ENCODE measurements around the gene PLA2R1. TPM values are rescaled to one million over a fixed set of nuclear protein-coding genes. Genes with fewer than 3 reads are reported as not detected.
A peak's percentile ranks its signal among the peaks of the same experiment; 100 is the strongest.

PLA2R1 gene
- polyA plus RNA-seq (2013, experiment 1 of 2; ENCODE audit: insufficient read length) = 1.9 TPM
- 4.7 TPM for polyA plus RNA-seq (2013, experiment 2 of 2; ENCODE audit: insufficient read length)

DNA sequence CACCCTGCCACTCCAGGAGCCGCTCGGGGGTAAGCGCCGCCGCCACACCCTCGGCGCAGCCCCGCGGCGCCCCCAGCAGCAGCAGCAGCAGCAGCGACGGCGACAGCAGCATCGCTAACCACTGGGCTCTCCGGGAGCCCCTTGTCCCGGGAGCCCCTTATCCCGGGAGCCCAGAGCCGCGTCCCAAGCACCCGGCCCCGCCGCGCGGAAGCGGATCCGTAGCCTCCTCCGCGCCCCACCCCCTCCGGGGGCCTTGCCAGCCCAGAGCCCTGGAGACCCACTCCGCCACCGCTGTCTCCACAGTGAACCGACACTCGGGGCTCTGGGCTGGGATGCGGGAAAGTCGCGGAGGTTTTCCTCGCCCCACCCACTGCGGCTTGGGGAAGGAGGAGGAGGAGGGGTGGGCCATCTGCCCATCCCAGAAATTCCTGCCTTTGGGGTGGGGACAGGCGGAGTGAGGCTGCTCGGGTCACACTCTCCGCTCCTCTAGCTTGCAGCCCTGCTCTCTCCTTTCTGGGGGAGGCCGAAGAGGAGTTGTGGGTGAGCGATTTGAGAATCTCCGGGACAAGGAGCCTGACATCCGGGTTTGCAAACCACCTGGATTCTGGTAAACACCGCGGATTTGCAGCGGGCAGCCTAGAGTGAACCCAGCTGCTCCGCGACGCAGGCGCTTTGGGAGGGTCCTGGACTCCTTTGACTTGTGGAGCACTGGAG lies at the start of gene PLA2R1:
TSS of gene PLA2R1 (minus strand) at position 324 of the 714 bp plus-strand sequence. CDS start at position 112, 212 bp downstream.
- DNase-seq = peak; percentile 59

DNA sequence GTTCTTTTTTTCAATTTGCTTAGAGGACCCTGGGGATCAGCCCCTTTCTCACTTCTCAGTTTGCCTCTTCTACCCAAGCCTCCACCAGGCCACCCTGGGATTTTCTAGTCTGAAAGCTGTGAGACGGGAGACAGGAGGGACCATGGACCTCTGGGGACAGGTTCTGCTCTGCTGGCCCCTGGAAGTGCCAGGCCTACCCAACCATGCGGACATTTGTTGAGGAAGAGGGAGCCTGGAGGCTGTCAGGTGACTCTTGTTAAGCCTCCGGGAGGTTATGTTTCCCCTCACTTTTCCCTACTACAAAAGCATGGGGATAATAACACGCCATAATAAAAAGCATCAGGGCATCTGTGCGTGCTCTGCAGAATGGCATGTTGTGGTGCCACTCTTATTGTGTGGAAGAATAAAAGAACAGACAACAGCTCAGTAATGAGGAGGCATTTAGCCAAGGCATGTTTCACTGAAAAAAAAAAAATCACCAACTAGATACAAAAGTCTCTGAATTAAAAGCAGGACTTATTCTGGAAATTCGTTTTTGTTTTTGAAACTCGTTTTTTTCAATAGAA lies 48.3 kb upstream of the PLA2R1 start:
- no peak for DNase-seq

- peak; percentile 75 for DNase-seq
These were observed 47.7 kb upstream of the PLA2R1 start for GRCh38 chr2:160109939-160110673.

GRCh38 chr2:160109243-160109642 lies 46.8 kb upstream of the PLA2R1 start:
- DNase-seq = no peak

DNA sequence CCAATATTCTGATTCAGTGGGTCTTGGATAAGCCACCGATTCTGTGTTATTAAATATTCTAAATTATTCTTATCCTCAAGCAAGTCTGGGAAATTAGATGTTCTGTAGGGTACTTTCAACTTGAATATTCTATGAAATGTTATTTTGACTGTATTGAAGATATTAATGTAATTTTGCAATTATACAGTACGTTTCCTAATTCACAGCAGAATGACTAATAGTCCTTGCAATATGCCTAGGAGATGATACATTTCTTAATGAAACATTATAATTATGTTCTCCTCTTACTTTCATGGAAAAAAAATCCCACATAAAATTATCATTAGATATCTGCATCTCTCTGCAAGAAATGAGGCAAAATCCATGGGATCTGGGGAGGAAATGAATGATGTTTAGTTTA lies 46.2 kb upstream of the PLA2R1 start:
- DNase-seq = no peak

- no peak for DNase-seq
These were observed 43.0 kb upstream of the PLA2R1 start for GRCh38 chr2:160105366-160105765.

DNA sequence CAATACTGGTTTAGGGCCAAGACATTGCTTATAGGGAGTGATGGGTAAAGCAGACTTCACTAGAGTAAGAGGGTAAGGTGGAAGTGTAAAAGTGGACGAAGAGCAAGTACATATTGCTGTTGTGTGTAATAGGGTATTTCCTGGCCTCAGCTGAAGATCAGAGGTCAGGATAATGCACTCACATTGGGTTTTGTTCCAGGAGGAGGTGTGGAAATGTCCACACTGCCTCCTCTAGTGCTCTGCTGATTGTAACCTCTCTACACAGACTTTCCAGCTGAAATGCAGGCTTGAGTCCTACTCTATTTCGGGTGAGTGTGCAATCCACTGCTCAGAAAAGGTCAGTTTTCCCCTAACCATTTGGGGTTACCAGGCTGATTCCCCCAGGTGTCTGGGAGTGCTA lies 41.7 kb upstream of the PLA2R1 start:
- DNase-seq = no peak

DNA sequence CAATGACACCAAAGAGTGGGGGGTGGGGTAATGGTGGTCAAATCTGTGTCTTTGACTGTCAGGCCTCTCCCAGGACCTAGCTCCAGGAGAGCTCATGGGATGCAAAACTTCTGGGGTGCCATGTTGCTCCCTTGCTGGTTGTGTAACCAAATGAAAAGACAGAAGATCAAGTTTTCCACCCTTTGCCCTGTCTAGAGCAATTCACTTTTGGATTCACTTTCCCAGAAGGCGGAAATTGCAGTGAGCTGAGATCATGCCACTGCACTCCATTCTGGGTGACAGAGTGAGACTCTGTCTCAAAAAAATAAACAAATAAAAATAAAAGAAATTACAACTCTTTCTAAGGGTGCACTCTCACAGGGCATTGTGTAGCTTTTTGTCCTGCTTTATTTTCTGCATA lies 34.9 kb upstream of the PLA2R1 start:
- no peak for DNase-seq

- no peak for DNase-seq
These were observed 34.0 kb upstream of the PLA2R1 start for GRCh38 chr2:160096409-160096808.

DNA sequence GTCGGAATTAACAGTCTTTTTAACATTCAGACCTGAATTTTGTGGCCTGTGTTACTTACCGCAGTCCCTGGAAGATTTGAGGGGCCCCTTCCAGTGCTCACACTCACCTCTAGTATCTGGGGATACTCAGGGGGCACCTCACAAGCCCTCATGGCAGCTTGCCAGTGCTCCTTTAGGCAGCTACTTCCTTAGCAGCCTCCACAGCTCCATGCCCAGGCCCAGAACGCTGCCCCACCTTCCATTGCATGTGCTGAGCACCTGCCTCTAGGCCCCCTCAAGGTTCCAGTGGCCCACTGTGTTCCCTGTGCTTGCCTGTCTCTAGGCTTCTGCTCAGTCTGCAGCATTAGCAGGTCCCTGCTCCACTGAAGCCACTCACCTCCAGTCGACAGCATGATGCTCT lies 30.0 kb upstream of the PLA2R1 start:
- no peak for DNase-seq

DNA sequence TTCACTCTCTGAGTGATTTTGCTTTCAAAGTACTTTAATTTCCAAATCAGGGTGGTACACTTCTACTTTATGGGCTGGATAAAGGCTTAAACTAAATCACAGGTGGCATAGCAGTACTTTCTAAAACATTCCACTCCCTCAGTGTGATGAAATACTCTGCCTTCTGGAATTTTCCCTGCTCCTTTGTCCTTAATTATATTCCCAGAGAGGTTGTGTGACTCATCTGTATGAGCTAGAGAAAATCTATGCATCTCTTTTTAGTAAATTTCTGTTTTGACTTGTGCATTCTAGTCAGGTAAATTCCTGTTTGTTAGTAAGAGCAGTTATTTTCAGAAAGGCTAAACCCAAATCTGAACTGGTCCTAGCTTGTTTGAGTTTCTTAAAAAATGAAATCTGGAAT lies 29.0 kb upstream of the PLA2R1 start:
- peak; percentile 36 for DNase-seq

GRCh38 chr2:160087854-160088745 lies 25.7 kb upstream of the PLA2R1 start:
- peak; percentile 30 for DNase-seq

DNA sequence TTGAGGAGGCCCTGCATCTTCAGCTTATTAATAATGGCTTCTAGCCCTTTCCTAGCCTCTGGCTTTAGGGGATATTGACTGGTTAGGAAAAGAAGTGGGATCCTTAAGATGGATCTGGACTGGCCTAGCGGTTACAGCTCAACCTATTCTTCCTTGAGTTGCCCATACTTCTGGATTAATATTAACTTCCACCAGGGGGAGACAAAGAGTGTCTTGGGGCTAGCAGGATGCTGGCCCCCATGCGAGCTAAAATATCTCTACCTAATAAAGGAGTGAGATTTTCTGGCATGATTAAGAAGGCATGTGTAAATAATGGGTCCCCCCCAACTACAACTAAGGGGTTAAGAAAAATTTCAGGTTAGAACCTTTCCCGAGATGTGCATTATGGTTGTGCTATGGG lies 23.2 kb upstream of the PLA2R1 start:
- DNase-seq = no peak

- no peak for DNase-seq
These were observed 15.7 kb upstream of the PLA2R1 start for GRCh38 chr2:160077912-160078810.

GRCh38 chr2:160076914-160077313 lies 14.5 kb upstream of the PLA2R1 start:
- DNase-seq = no peak

DNA sequence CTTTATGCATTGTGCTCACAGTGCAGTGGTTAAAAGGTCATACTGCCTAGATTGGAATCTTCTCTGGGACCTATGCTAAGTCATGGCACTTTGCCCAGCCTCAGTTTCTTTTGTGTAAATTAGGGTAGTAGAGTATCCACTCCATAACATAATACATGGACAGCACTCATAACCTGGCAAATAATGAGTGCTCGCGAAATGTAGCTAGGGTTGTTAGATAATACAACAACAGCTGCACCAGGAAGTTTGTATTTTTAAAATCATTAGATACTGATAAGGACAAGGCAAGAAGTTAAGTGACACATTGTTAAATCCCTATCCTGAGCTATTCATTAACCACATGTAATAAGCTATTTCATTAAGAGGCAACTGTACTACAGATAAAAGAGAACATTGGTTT lies 13.8 kb upstream of the PLA2R1 start:
- no peak for DNase-seq

GRCh38 chr2:160075171-160075570 lies 12.8 kb upstream of the PLA2R1 start:
- peak; percentile 92 for DNase-seq

DNA sequence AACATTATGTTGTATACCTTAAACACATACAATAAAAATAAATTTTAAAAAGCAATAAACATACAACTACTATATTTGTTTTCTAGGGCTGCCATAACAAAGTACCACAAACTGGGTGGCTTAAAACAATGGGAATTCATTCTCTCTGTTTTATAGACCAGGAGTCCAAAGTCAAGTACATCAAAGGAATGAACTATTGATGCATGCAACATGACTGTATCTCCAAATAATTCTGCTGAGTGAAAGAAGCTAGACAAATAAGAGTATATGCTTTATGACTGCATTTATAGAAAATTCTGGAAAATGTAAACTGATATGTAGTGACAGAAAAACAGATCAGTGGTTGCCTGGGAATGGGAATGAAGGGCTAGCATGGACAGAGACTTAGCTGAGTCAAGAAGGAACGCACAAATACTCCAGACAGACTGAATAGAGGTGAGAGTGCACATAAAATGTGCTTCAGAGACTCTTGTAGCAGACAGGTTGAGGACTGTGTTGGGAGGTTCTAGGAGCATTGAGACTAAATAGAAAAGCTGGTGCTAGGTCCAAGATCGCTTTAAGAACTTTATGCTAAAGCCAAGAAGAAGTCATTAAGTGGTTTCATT lies 11.0 kb upstream of the PLA2R1 start:
- DNase-seq = peak; percentile 25

DNA sequence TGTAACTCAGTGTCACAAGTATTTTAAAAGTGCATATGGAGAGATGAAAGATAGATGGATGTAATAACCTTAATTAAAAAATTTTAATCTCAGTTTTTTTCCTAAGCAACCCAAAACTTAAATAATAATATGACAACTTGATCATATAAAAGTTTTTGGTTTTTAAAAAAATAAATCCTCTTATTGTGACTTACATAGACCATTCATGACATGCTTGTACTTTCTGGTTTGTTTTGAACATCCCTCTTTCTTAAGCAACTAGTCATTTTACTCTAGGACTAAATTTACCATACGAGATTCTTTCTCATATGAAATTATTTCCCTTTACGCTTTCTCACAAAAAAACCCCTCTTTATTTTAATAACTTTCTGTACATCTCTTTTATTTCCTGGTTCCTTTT lies 6.5 kb upstream of the PLA2R1 start:
- no peak for DNase-seq

GRCh38 chr2:160064916-160065315 lies 2.5 kb upstream of the PLA2R1 start:
- no peak for DNase-seq

Measured in fibroblast of skin of back (primary cell).